T-helper 1 cell treated with Interleukin-12 subunit alpha and Interleukin-12 subunit beta and Interleukin-4 antibody, amounts not matched to agents 30 μg/mL and 1 μg/mL, for 36 hours (primary cell): ENCODE data around the gene SRCAP.

Source experiments
- H3K27ac Mint-ChIP-seq: one replicate; pipeline ENCODE4 v1.8.0; 2021; ENCODE audit warnings: mild to moderate bottlenecking, mixed read lengths
- H3K27me3 Mint-ChIP-seq: one replicate; pipeline ENCODE4 v1.8.0; 2021; ENCODE audit warnings: low read depth, mixed read lengths
- H3K36me3 Mint-ChIP-seq: one replicate; pipeline ENCODE4 v1.8.0; 2021; ENCODE audit warnings: low read depth, mixed read lengths
- H3K4me1 Mint-ChIP-seq: one replicate; pipeline ENCODE4 v1.8.0; 2021; ENCODE audit warnings: low read depth, mixed read lengths
- H3K4me3 Mint-ChIP-seq: one replicate; pipeline ENCODE4 v1.8.0; 2021; ENCODE audit warnings: mild to moderate bottlenecking, moderate library complexity, mixed read lengths
- H3K9me3 Mint-ChIP-seq: one replicate; pipeline ENCODE4 v1.8.0; 2021; ENCODE audit warnings: mixed read lengths

Gene SRCAP

GRCh38 chr16:30760577-30761426 is 61.8 kb downstream of the SRCAP start:
- H3K4me1 Mint-ChIP-seq: peaks cover 22% of the 10 kb centered on the region
- H3K27me3 Mint-ChIP-seq: no peaks in the 10 kb centered on the region
- H3K36me3 Mint-ChIP-seq: peaks cover 12% of the 10 kb centered on the region
- peak overlapping the region; percentile 77 for H3K27ac Mint-ChIP-seq
- peak overlapping the region; percentile 86 for H3K4me3 Mint-ChIP-seq
- H3K9me3 Mint-ChIP-seq: no peaks in the 10 kb centered on the region

- Mint-ChIP-seq H3K4me1 (peaks cover 22% of the 10 kb centered on the region), H3K9me3 (no peaks in the 10 kb centered on the region), H3K4me3 (peak overlapping the region; percentile 86), H3K36me3 (peaks cover 17% of the 10 kb centered on the region), H3K27me3 (no peaks in the 10 kb centered on the region), H3K27ac (peak overlapping the region; percentile 83)
Measured at GRCh38 chr16:30761427-30761927, 62.5 kb downstream of the SRCAP start.

GRCh38 chr16:30761928-30762902 is 63.2 kb downstream of the SRCAP start, which contains the start of the genes CFAP119 and RNF40:
TSS of gene CFAP119 (minus strand) at chr16:30762062. CDS start at chr16:30761748, 314 bp downstream.
TSS of gene RNF40 (plus strand) at chr16:30762322. CDS start at chr16:30762546, 224 bp downstream.
- H3K27me3 Mint-ChIP-seq: no peaks in the 10 kb centered on the region
- H3K36me3 Mint-ChIP-seq: peaks cover 23% of the 10 kb centered on the region
- H3K9me3 Mint-ChIP-seq: no peaks in the 10 kb centered on the region
- H3K4me1 Mint-ChIP-seq: peaks cover 22% of the 10 kb centered on the region
- peak within 1 kb of the TSS; percentile 86 for H3K4me3 Mint-ChIP-seq
- H3K27ac Mint-ChIP-seq: peak within 1 kb of the TSS; percentile 83

- Mint-ChIP-seq H3K4me1 (peaks cover 22% of the 10 kb centered on the region), H3K27me3 (no peaks in the 10 kb centered on the region), H3K27ac (peak overlapping the region; percentile 83), H3K4me3 (peak overlapping the region; percentile 86), H3K9me3 (no peaks in the 10 kb centered on the region), H3K36me3 (peaks cover 26% of the 10 kb centered on the region)
Measured at GRCh38 chr16:30762991-30763725, 64.2 kb downstream of the SRCAP start.

GRCh38 chr16:30764086-30764485 is 65.1 kb downstream of the SRCAP start:
- Mint-ChIP-seq H3K36me3 (peaks cover 32% of the 10 kb centered on the region), H3K4me1 (peaks cover 22% of the 10 kb centered on the region)

GRCh38 chr16:30764816-30765465 is 66.0 kb downstream of the SRCAP start:
- H3K27ac Mint-ChIP-seq: no peak overlapping the region
- peaks cover 32% of the 10 kb centered on the region for H3K36me3 Mint-ChIP-seq
- peaks cover 22% of the 10 kb centered on the region for H3K4me1 Mint-ChIP-seq
- no peaks in the 10 kb centered on the region for H3K9me3 Mint-ChIP-seq
- H3K4me3 Mint-ChIP-seq: no peak overlapping the region
- H3K27me3 Mint-ChIP-seq: no peaks in the 10 kb centered on the region

More at GRCh38 chr16:30764086-30764485, 65.1 kb downstream of the SRCAP start:
- Mint-ChIP-seq H3K27me3 (no peaks in the 10 kb centered on the region), H3K4me3 (peak overlapping the region; percentile 38), H3K27ac (no peak overlapping the region), H3K9me3 (no peaks in the 10 kb centered on the region)

- Mint-ChIP-seq H3K27me3 (no peaks in the 10 kb centered on the region), H3K36me3 (peaks cover 34% of the 10 kb centered on the region), H3K4me3 (no peak overlapping the region), H3K4me1 (peaks cover 14% of the 10 kb centered on the region), H3K27ac (no peak overlapping the region), H3K9me3 (no peaks in the 10 kb centered on the region)
Measured at GRCh38 chr16:30766206-30766932, 67.4 kb downstream of the SRCAP start.

- Mint-ChIP-seq H3K9me3 (no peaks in the 10 kb centered on the region), H3K4me1 (peaks cover 14% of the 10 kb centered on the region), H3K27me3 (no peaks in the 10 kb centered on the region), H3K4me3 (no peak overlapping the region), H3K36me3 (peaks cover 36% of the 10 kb centered on the region), H3K27ac (no peak overlapping the region)
Measured at GRCh38 chr16:30766933-30767284, 67.9 kb downstream of the SRCAP start.

GRCh38 chr16:30767767-30768465 is 68.9 kb downstream of the SRCAP start:
- H3K36me3 Mint-ChIP-seq: peaks cover 45% of the 10 kb centered on the region

GRCh38 chr16:30768583-30769181 is 69.7 kb downstream of the SRCAP start:
- Mint-ChIP-seq H3K36me3 (peaks cover 49% of the 10 kb centered on the region), H3K27me3 (no peaks in the 10 kb centered on the region), H3K4me1 (peaks cover 9% of the 10 kb centered on the region), H3K27ac (no peak overlapping the region), H3K9me3 (no peaks in the 10 kb centered on the region), H3K4me3 (no peak overlapping the region)

More at GRCh38 chr16:30767767-30768465, 68.9 kb downstream of the SRCAP start:
- H3K4me3 Mint-ChIP-seq: no peak overlapping the region
- H3K27ac Mint-ChIP-seq: no peak overlapping the region
- H3K27me3 Mint-ChIP-seq: no peaks in the 10 kb centered on the region
- peaks cover 14% of the 10 kb centered on the region for H3K4me1 Mint-ChIP-seq
- H3K9me3 Mint-ChIP-seq: no peaks in the 10 kb centered on the region

- Mint-ChIP-seq H3K27me3 (no peaks in the 10 kb centered on the region), H3K9me3 (no peaks in the 10 kb centered on the region), H3K36me3 (peaks cover 46% of the 10 kb centered on the region), H3K4me1 (peaks cover 8% of the 10 kb centered on the region), H3K4me3 (no peak overlapping the region), H3K27ac (no peak overlapping the region)
Measured at GRCh38 chr16:30769379-30770089, 70.6 kb downstream of the SRCAP start.

- Mint-ChIP-seq H3K9me3 (no peaks in the 10 kb centered on the region), H3K27ac (no peak overlapping the region)
Measured at GRCh38 chr16:30771726-30772125, 72.8 kb downstream of the SRCAP start.

More at GRCh38 chr16:30771726-30772125, 72.8 kb downstream of the SRCAP start:
- peaks cover 34% of the 10 kb centered on the region for H3K36me3 Mint-ChIP-seq
- no peak overlapping the region for H3K4me3 Mint-ChIP-seq
- no peaks in the 10 kb centered on the region for H3K27me3 Mint-ChIP-seq
- peaks cover 17% of the 10 kb centered on the region for H3K4me1 Mint-ChIP-seq
